Embryonic facial prominence (tissue), 1 donor: ENCODE results near the gene C1orf50.
A peak's percentile ranks its signal among the peaks of the same experiment; 100 is the strongest.
"Not testable (repeated sequence)": the region's sequence is repeated elsewhere in the genome, so short reads cannot be mapped to it uniquely, and the experiment has no call there.

Source experiments
- DNase-seq: peaks from one replicate; pipeline ENCODE4 v3.0.0-alpha.2; 2016; ENCODE audit errors: extremely low spot score

The C1orf50 gene

DNA sequence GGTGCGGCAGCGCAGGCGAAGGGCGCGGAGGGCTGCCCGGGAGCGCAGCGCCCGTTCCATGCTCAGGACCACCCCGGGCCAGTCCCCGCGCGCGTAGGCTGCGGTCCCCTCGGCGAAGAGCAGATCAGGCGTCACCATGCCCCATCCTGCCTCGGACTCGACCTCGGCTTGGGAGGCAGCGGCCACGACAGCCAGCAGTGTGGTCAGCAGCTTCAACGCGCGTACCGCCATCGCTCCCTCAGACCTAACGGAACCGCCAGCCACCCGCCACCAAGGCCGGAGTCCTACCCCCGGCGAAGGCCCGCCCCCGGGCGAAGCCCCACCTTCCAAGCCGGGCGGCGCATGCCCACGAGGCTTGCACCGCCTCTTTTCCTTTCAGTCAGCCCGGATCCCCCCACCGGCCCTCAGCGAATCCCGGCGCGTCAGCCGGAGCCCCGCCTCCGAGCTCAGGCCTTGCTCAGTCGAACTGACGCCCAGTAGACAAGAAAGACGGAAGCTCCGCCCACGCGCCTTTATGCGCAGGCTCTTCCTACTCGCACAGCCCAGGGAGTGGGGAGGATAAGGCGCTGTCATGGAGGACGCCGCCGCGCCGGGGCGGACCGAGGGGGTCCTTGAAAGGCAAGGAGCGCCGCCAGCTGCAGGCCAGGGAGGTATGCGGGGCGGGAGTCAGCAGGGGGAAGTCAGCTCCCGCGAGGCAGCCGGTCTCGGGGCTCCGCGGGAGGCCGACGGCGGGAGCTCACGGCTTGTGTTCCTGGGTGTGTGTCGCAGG is at the start of gene C1orf50, which contains the start of gene P3H1:
Gene C1orf50 (plus strand): TSS at position 509 of the 769 bp plus-strand sequence. CDS start 63 bp downstream, at position 572.
Gene P3H1 (minus strand): TSS at position 288 of the 769 bp plus-strand sequence. CDS start 57 bp downstream, at position 231.
- DNase-seq: peak; percentile 96

DNA sequence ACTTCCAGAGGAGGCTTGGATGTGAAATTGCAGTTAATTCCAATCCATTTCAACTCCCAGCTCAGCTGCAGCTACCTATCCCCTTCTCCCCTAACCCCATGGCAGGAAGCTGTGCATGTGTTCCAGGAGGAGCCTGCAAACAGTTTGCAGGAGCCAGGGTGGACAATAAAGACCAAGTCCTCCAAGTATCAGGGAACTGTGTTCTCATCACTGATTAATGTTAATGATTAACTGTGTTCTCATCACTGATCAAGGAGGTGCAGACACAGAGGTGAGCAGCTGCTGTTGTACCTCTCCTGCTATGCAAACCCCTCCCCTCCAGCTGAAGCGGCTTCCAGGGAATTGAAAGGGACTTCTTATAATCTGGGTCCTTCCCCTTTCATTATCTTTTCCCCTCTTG is 46.2 kb upstream of the C1orf50 start:
- no peak for DNase-seq

DNA sequence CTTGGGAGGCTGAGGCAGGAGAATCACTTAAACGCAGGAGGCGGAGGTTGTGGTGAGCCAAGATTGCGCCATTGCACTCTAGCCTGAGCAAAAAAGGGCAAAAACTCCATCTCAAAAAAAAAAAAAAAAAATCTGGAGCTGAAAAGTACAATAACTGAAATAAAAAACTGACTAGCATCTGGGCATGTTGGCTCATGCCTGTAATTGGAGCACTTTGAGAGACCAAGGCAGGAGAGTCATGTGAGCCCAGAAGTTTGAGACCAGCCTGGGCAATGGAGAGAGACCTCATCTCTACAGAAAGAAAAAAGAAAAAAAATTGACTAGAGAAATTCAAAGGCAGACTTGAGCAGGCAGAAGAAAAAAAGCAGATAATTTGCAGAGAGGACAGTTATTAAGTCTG is 45.1 kb upstream of the C1orf50 start:
- DNase-seq: no peak

DNA sequence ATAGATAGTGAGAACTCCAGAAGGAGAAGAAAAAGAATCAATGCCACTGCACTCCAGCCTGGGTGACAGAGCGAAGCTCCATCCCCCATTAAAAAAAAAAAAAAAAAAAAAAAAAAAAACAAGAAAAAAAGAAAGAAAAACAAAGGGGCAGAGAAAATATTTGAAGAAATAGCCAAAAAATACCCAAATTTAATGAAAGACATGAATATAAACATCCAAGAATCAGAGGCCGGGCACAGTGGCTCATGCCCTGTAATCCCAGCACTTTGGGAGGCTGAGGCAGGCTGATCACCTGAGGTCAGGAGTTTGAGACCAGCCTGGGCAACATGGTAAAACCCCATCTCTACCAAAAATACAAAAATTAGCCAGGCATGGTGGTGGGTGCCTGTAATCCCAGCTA is 44.6 kb upstream of the C1orf50 start:
- not testable (repeated sequence) for DNase-seq

DNA sequence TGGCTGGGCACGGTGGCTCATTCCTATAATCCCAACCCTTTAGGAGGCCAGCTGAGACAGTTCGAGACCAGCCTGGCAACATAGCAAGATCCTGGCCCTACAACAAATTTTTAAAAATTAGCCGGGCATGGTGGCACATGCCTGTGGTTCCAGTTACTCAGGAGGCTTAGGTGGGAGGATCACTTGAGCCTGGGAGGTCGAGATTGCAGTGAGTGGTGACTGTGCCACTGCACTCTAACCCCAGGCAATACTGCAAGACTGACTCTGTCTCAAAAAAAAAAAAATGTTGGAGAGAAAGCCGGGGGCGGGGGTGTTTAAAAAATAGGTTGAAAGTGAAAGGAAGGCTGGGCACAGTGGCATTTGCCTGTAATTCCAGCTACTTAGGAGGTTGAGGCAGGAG is 43.5 kb upstream of the C1orf50 start:
- no peak for DNase-seq

DNA sequence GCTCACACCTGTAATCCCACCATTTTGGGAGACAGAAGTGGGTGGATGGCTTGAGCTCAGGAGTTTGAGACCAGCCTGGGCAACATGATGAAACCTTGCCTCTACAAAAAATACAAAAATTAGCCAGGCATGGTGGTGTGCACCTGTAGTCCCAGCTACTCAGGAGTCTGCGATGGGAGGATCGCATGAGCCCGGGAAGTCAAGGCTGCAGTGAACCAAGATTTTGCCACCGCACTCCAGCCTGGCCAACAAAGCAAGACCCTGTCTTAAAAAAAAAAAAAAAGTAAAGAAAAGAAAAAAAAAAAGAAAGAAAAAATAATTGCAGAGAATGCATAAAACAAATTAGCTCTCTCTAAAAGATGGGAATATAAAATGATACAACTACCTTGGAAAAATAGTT is 41.2 kb upstream of the C1orf50 start:
- DNase-seq: not testable (repeated sequence)

DNA sequence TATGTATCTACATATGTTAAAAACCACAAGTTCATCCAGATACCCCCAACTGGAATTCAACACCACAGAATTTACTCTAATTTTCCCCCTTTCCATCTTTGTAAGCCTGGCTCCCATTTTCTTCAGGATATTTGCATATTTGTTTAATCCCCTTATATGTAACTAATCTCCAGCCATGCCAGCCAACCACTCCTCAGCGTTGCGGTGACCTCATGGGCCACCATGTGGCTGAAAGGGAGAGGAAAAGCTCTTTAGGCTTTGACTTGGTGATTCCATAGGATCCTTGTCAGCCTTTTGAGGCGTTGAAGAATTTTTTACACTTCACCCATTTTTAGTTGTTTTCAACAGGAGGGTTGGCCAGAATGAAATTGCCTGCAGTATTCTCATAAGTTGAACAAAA is 37.0 kb upstream of the C1orf50 start:
- DNase-seq: no peak

DNA sequence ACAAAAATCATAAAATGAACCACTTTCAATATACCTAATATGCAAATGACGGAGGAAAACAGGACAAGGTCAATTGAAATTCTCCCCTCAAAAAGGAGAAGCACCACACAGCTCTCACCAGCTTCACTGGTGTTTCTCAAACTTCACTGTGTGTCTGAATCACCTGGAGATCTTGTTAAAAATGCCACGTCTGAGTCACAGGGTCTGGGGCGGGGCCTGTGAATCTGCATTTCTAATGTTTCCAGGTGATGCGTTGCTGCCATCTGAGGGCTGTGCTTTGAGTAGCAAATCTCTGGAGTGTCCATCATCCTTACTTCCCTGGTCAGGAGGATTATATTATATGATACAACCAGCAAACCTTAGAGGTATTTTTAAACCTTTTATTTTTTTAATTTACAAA is 36.1 kb upstream of the C1orf50 start:
- no peak for DNase-seq

DNA sequence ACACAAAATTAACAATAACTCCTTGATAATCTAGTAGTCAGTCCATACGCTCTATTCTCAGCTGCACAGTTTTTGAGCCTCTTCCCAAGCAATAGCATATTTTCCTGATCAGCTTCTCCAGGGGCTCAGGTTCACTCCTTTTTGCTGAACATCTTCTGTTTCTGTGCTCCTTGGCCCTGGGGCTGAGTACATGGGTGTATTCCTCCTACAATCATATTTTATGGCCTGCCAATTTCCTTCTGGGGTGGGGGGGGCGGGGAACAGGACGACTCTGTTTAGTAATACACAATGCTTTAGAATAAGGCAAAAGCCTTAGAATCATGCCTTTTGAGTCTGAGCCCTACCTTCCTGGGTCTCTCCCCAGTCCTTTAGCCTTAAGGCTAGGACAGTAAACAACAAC is 35.5 kb upstream of the C1orf50 start:
- no peak for DNase-seq

DNA sequence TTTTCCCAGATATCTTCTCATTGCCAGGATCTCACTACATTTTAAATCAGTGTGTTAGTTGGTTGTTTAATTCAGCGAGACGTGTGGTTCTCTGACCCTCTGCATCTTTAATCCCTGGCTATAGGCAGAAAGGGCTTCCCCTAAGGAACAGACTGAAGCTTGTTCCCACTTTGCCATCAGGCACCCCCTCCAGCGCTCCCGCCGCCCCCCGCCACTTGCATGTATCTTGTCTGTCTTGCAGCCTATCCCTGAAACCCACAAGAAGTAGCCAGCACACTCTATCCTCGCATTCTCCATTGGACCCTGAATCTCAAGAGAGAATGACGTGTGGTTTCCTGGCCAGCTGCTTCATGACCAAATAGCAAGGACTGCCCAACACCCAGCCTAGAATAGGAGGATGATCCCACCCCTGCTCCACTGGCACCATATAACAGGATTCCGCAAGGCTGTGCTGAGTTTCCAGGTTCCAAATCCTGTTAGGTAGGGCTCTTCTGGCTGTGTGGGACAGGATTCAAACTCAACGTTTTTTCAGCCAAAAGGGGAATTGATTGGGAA is 34.8 kb upstream of the C1orf50 start:
- no peak for DNase-seq

DNA sequence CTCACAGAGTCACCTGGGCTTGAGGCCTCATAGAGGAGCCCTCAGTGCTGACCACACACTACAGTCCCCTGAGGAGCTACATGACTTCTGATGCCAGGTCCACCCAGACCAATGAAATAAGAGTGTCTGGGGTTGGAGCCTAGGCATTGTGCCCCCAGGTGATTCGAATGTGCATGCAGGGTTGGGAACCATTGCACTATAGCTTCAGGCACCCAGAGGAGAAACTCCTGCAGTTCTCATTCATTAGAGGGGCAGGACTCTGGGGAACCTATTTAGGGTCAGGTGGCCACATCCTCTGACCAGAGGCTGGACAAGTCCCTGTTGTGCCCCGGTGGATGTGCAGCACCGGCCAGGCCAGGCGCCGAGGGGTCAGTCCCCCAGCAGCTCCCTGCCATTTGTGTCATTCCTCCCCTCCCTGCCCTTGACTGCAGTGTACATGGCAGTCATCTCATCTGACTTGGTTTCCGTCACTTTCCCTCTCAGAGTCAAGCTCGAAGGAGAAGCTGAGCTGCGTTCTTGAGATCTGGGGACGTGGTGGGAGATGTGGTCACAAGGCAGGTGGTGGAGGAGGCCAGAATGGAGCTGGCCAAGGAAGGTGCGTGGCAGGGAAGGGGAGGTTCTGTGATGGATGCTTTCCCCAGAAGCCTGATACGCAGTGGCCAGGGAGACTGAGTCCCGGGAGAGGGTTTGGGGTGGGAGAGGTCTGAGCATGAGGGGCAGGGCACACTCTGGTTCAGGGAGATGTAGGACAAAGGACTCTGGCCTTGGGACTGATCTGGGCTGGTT is 33.4 kb upstream of the C1orf50 start:
- DNase-seq: no peak

DNA sequence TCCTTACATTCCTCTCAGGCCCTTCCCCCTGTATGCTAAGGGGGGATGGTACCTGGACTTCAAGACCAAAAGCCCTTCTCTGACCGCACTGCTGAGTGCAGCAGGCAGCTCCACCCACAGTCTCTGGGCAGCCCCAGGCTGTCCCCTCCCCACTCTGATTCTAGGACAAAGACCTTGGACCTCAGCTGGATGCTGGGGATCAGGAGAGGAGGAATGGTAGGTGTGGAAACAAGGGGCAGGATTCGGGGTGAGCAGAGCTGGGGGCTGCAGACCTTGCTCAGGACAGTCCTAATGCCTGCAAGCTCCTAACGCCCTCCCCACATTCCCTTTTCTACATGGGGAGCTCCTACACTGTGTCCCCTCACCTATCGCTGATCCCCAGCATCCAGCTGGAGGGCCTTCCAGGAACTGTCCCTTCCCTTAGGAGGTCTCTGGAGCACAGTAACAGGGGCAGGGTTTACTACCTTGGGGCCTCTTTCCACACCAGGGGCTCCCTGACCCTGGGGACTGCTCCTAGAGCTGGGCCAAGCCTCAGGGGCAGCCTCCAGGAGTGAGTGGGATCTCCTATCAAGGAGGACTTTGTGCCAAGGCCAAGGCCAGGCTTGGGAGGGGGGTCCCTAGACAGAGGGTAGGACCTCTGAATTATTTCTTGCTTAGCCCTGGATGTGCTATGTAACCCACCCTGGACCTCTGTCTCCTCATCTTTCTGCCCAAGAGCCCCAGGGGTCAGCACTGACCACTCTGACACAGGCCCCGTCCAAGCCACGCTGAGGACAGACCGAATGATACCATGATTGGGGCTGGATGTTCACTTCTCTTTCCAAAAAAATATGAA is 32.6 kb upstream of the C1orf50 start:
- no peak for DNase-seq

DNA sequence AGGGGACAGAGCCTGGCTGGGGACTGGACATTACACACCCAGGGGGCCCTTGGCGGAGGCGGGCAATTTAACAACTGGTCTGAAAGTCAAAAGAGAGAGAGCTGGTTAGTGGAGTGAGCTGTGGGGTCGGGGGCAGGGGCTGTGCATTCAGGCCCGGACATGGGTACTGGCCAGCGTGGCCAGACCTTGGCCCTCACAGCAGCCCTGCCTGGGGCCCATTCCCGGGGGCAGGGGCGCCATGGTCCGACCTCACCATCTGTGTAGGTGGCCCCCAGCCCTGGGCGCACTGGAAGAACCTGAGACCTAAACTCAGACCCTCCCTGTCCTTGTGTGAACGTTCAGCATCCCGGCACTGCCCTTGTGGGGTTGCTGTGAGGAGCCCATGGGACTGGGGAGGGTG is 32.0 kb upstream of the C1orf50 start:
- DNase-seq: no peak

DNA sequence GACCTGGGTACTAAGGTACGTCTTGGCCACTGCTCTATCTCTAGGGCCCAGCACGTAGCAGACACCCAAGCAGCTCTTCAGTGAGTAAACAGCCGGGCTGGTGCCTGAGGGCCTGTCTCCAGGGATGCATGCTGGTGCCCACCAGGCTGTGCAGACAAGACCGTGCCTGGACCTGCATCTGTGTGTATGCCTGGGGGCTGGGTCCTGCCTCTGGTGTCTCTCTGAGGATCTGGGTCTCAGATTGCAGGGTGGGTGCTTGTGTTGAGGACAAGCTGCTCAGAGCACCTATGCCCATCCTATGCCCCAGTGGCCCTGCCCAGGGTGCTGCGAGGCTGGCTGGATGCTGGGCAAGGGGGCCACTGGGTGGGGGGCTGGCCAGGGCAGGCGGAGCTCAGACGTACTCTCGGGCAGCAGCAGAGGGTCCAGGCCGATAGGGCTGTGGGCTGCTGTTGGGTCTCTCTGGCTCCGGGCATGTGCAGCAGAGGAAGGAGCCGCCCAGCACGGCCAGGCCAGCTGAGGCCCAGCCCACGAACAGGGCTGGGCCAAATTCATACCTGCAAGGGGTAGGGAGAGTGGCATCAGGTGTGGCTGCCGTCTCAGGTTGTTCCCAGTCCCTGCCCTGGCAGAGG is 31.5 kb upstream of the C1orf50 start:
- DNase-seq: no peak

DNA sequence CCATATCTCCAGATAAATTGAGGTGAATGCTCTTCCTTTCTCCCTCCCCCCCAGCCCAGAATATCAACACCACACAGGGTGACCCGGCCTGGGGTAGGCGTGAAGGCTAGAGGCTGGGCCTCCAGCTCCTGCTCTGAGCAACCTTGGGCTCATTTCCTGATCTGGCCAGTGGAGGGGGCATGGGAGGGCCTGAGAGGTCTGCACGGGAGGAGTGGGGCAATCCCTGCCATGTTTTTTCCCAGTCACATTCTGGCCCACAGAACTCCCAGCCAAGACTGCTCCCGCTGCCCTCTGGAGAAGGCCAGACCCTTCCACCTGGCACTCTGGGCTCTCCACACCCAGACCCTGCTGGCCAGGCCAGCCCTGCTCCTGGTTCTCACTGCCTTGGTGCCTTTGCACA is 30.9 kb upstream of the C1orf50 start:
- no peak for DNase-seq

DNA sequence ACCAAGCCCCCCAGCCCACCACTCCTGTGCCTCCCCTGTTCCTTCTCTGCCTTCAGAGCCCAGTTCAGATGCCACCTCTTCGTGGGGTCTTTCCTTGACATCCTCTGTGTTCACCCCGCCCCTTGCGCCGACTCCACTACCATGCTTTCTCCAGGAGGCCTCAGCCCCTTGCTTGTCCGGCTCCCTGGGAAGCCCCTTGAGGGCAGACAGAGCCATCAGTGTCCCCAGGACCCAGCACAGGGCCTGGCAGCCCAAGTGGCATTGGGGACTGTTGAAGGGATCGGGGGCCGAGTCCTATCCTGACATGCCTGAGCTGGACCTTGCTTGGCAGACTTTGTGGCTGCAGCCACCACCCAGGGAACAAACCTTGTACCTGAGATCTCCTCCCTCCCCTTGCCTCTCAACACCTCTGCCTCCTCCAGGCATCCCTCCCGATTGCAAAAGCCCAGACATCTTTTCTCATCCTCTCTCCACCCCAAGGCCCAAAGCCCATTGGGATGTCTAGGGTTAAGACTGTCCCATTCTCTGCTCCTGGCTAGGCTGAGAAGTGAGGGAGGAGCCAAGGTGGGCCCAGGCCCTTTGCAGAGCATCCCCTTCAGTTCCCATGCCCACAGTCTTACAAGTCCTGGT is 30.4 kb upstream of the C1orf50 start:
- DNase-seq: no peak

DNA sequence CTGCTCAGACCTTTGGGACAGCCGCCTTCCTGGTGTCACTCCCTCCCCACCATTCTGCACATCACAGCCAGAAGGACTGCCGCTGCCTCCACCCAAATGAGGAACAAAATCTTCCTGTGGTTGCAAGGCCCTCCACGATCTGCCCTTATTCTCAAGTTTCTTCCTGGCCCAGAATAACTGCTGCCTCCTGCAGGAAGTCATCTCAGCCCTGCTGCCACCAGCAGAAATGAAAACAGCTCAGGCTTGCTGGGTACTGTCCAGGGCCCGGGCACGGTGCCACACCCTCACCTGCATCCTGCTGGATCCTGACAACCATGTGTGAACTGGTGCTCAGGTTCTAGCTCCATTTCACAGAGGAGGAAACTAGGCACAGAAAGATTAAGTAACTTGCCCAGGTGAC is 29.8 kb upstream of the C1orf50 start:
- no peak for DNase-seq

DNA sequence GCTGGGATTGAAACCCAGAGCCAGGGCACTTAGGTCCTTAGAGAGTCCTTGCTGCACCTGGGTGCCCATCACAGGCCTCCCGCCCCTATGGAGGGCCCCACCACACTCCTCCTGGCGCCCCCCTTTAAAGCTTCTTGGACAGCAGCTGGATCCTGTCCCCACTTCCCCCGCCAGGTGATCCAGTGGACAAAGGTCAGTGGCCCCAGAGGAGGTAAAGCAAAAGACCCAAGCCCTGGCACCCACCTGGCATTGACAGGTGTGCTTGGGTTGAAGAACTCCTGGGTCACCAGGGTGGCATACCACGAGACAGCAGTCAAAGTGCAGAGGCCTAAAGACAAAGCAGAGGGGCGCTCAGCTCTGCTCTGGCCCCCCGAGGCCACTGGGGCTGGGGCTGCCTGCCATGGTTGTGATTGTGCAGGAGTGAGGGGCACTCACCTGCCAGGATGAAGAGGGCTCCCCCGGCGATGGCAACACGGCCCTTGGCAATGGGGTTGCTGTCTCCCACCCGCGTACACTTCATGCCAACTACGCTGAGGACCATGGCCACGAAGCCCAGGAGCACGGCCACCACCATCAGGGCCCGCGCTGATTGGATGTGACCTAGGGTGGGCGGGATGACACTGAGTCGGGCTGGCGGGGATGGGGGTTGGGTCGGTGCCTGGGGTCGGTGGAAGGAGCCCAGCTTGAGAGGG is 28.9 kb upstream of the C1orf50 start:
- DNase-seq: no peak

DNA sequence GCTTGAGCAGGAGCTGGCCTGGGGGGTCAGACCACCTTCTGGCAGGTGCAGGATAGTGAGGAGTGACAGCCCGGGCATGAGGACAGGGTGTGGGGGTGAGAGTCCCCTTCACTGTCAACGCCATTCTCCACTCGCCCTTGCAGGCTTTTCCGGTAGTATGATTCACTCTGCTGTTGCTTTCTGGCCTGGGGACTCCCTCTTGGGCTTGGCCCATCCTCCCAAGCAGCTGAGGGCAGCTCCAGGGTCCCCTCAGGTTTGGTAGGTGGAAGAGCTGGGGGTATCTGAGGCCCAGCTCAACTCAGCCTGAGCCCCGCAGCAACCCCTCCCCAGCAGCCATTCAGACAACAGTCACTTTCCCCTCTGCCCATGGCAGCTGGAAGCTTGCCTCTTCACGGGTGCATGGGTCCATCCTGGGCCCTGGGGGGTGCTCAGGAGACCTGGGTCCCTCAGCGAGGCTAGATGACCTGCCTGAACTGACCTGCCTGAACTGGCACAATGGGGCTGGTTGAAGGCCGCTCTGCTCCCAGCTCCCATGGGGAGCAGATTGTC is 28.3 kb upstream of the C1orf50 start:
- DNase-seq: no peak
